SU-DHL-6 (cell line): ENCODE results near the gene C19orf25.
"Not testable (repeated sequence)": the region's sequence is repeated elsewhere in the genome, so short reads cannot be mapped to it uniquely, and the experiment has no call there.

ENCODE experiments used
- H2AFZ ChIP-seq: fragments of 200-600 bp; sonication (generic); 2 replicates; pipeline ENCODE4 v1.6.1; 2014; ENCODE audit warnings: low read depth, mild to moderate bottlenecking, moderate library complexity, mixed read lengths, antibody characterized with exemption, low read length; ENCODE audit not compliant: severe bottlenecking
- H3F3A ChIP-seq: fragments of 200-600 bp; shearing (Covaris generic); 2 replicates; pipeline ENCODE4 v1.6.0; 2016; ENCODE audit warnings: antibody characterized with exemption, mild to moderate bottlenecking; ENCODE audit not compliant: insufficient read depth
- H3K27ac ChIP-seq: fragments of 200-600 bp; sonication (generic); 2 replicates; pipeline ENCODE4 v1.5.1; 2016; ENCODE audit warnings: low read depth, mild to moderate bottlenecking, low read length, moderate library complexity, mixed read lengths
- H3K27me3 ChIP-seq: fragments of 200-600 bp; sonication (generic), shearing (Covaris generic); 2 replicates; pipeline ENCODE4 v1.6.0; 2014; ENCODE audit warnings: mild to moderate bottlenecking, low read length
- H3K36me3 ChIP-seq: fragments of 200-600 bp; sonication (generic); 2 replicates; pipeline ENCODE4 v1.6.1; 2014; ENCODE audit warnings: mild to moderate bottlenecking, low read length, mixed read lengths
- H3K4me2 ChIP-seq: fragments of 300-600, 200-600 bp; shearing (Covaris generic), sonication (generic); 2 replicates; pipeline ENCODE4 v1.6.0; 2014; ENCODE audit warnings: low read length, low read depth, mild to moderate bottlenecking; ENCODE audit not compliant: poor library complexity, severe bottlenecking
- H3K4me3 ChIP-seq: fragments of 200-600 bp; sonication (generic); 2 replicates; pipeline ENCODE4 v1.5.1; 2014; ENCODE audit warnings: antibody characterized with exemption, low read length, mild to moderate bottlenecking, mixed read lengths; ENCODE audit not compliant: insufficient read depth, poor library complexity, severe bottlenecking
- H3K79me2 ChIP-seq: fragments of 200-600 bp; sonication (generic); 2 replicates; pipeline ENCODE4 v1.6.1; 2014; ENCODE audit warnings: mild to moderate bottlenecking, low read length, moderate library complexity; ENCODE audit not compliant: insufficient read depth
- H3K9ac ChIP-seq: fragments of 200-600 bp; sonication (generic); 2 replicates; pipeline ENCODE4 v1.7.0; 2014; ENCODE audit warnings: mild to moderate bottlenecking, low read length
- H3K9me2 ChIP-seq: fragments of 200-600 bp; sonication (generic); replicated peaks from 2 replicates; pipeline ENCODE4 v1.6.1; 2014; ENCODE audit warnings: low read length; ENCODE audit not compliant: insufficient read depth
- H3K9me3 ChIP-seq: fragments of 200-600 bp; sonication (generic); 2 replicates; pipeline ENCODE4 v1.6.1; 2014; ENCODE audit warnings: low read length, mixed read lengths; ENCODE audit not compliant: insufficient read depth
- H4K20me1 ChIP-seq: fragments of 200-600 bp; sonication (generic); 2 replicates; pipeline ENCODE4 v1.6.1; 2014; ENCODE audit warnings: low read depth, mild to moderate bottlenecking, antibody characterized with exemption, low read length, moderate library complexity, mixed read lengths
- EZH2phosphoT487 ChIP-seq: fragments of 200-600 bp; sonication (generic), shearing (Covaris generic); conservative IDR thresholded peaks from 2 replicates; pipeline ENCODE4 v1.6.1; 2018; ENCODE audit warnings: mild to moderate bottlenecking, antibody characterized with exemption, low read length, moderate library complexity, mixed read lengths
- TF ChIP-seq, protein P1 (sequence below): fragments of 200-600 bp; sonication (generic); IDR thresholded peaks from one replicate; pipeline ENCODE4 v1.5.1; 2017; ENCODE audit warnings: antibody characterized with exemption, mild to moderate bottlenecking, low read length, moderate library complexity; ENCODE audit not compliant: insufficient read depth, poor library complexity, severe bottlenecking

Gene C19orf25

DNA sequence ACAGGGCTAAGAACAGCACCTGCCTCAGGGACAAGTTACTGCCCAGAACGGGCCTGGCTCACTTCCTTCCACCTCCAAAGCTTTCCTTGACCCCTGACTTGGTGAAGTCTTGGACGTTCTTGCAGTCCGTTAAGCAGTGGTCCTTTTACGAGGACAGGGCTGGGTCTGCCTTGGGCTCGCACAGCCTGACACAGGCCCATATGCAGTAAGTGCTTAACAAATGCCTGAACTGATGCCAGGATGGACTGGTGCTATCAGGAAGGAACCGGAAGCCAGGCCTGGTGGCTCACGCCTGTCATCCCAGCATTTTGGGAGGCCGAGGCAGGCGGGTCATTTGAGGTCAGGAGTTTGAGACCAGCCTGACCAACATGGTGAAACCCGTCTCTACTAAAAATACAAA is 43.0 kb upstream of the C19orf25 start:
- Histone ChIP-seq H3F3A (no peaks in the 10 kb centered on the region), H3K36me3 (no peaks in the 10 kb centered on the region), H3K9me3 (no peaks in the 10 kb centered on the region), H3K9me2 (no peaks in the 10 kb centered on the region), H3K4me2 (no peak overlapping the region), H3K27ac (no peak overlapping the region), H2AFZ (no peak overlapping the region), H3K79me2 (no peaks in the 10 kb centered on the region), H3K9ac (no peak overlapping the region), H3K4me3 (no peak overlapping the region), H4K20me1 (no peaks in the 10 kb centered on the region), H3K27me3 (no peaks in the 10 kb centered on the region)
- no peak for TF ChIP-seq EZH2phosphoT487
- TF ChIP-seq, protein P1, sequence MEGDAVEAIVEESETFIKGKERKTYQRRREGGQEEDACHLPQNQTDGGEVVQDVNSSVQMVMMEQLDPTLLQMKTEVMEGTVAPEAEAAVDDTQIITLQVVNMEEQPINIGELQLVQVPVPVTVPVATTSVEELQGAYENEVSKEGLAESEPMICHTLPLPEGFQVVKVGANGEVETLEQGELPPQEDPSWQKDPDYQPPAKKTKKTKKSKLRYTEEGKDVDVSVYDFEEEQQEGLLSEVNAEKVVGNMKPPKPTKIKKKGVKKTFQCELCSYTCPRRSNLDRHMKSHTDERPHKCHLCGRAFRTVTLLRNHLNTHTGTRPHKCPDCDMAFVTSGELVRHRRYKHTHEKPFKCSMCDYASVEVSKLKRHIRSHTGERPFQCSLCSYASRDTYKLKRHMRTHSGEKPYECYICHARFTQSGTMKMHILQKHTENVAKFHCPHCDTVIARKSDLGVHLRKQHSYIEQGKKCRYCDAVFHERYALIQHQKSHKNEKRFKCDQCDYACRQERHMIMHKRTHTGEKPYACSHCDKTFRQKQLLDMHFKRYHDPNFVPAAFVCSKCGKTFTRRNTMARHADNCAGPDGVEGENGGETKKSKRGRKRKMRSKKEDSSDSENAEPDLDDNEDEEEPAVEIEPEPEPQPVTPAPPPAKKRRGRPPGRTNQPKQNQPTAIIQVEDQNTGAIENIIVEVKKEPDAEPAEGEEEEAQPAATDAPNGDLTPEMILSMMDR: no peak

DNA sequence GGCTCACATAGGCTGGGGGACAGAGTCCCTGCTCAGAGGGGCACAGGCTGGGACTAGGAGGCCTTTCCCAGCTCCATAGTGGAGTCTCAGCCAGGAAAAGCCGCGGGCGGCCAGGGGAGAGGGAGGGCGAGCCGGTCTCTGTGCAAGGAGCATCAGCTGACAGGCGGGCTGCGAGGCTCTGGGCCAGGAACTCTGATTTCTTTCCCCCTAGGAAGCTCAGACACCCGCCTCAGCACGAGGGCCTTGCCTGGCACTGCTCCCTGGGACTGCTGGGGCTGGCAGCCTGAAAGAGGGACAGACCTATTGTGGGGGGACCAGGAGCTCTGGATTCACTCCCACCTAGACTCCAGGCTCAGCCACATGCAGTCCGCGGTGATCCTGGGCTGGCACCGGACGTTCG is 42.6 kb upstream of the C19orf25 start:
- Histone ChIP-seq H3K9me2 (no peaks in the 10 kb centered on the region), H4K20me1 (no peaks in the 10 kb centered on the region), H2AFZ (no peak overlapping the region), H3F3A (no peaks in the 10 kb centered on the region), H3K9ac (no peak overlapping the region), H3K79me2 (no peaks in the 10 kb centered on the region), H3K4me2 (no peak overlapping the region), H3K9me3 (no peaks in the 10 kb centered on the region), H3K36me3 (no peaks in the 10 kb centered on the region), H3K27ac (no peak overlapping the region), H3K4me3 (no peak overlapping the region), H3K27me3 (no peaks in the 10 kb centered on the region)
- no peak for TF ChIP-seq EZH2phosphoT487
- TF ChIP-seq, protein P1: no peak

GRCh38 chr19:1520203-1520780 is 41.3 kb upstream of the C19orf25 start:
- Histone ChIP-seq H3K9me2 (no peaks in the 10 kb centered on the region), H2AFZ (no peak overlapping the region), H3K9me3 (no peaks in the 10 kb centered on the region), H3K27me3 (no peaks in the 10 kb centered on the region), H3K4me2 (no peak overlapping the region), H4K20me1 (no peaks in the 10 kb centered on the region), H3K27ac (no peak overlapping the region), H3K4me3 (no peak overlapping the region), H3K9ac (no peak overlapping the region), H3F3A (no peaks in the 10 kb centered on the region), H3K36me3 (no peaks in the 10 kb centered on the region), H3K79me2 (no peaks in the 10 kb centered on the region)
- TF ChIP-seq, protein P1: no peak
- no peak for TF ChIP-seq EZH2phosphoT487

DNA sequence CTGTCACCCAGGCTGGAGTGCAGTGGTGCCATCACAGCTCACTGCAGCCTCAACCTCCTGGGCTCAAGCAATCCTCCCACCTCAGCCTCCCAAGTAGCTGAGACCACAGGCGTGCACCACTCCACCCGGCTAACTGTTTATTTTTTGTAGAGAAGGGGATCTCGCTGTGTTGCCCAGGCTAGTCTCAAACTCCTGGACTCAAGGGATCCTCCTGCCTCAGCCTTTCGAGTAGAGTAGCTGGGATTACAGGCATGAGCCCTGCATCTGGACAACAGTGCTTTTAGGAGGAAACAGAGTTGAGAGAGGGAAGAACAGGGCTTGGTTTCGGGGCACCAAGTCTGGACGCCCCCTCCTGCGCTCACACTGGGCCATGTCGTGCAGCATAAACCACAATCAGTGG is 40.8 kb upstream of the C19orf25 start:
- H4K20me1 ChIP-seq, H3K27me3 ChIP-seq, H3K27ac ChIP-seq, H3K79me2 ChIP-seq, H3K9me3 ChIP-seq, H3K36me3 ChIP-seq, H3K9ac ChIP-seq, H3F3A ChIP-seq, H3K9me2 ChIP-seq, H2AFZ ChIP-seq, H3K4me3 ChIP-seq, H3K4me2 ChIP-seq: not testable (repeated sequence)
